Keratinocyte (primary cell): ENCODE data around the gene IGSF8. TPM values are rescaled to one million over a fixed set of nuclear protein-coding genes. Genes with fewer than 3 reads are reported as not detected.
"Not testable (repeated sequence)": the region's sequence is repeated elsewhere in the genome, so short reads cannot be mapped to it uniquely, and the experiment has no call there.

Experiments
- DNase-seq: peaks from one replicate; pipeline ENCODE4 v3.0.0-alpha.2; 2011; ENCODE audit warnings: low read depth, missing footprints, low spot score
- FAIRE-seq: peaks from 2 replicates; lab custom pipeline; 2011; peaks lifted over from hg19 to GRCh38; lab: Jason Lieb, UNC
- H2AFZ ChIP-seq: 2 replicates; pipeline ENCODE4 v1.6.0; 2012; ENCODE audit warnings: low read length, control low read depth, inconsistent platforms; ENCODE audit not compliant: control insufficient read depth
- H3K27ac ChIP-seq: 2 replicates; pipeline ENCODE4 v1.5.1; 2011; ENCODE audit warnings: low read length; ENCODE audit not compliant: control insufficient read depth, insufficient read depth
- H3K27me3 ChIP-seq: 3 replicates; pipeline ENCODE4 v1.6.0; 2011; ENCODE audit warnings: low read length; ENCODE audit not compliant: control insufficient read depth, insufficient read depth; ENCODE audit errors: extremely low read depth
- H3K36me3 ChIP-seq, 2 experiments: 2 replicates in 1 of 2; 3 replicates in 1 of 2; pipeline ENCODE4 v1.5.1; 2011; ENCODE audit warnings: low read length in 2 of 2, mild to moderate bottlenecking in 1 of 2; ENCODE audit not compliant: control insufficient read depth in 2 of 2, insufficient read depth in 2 of 2; ENCODE audit errors: extremely low read depth in 1 of 2
- H3K4me1 ChIP-seq: 3 replicates; pipeline ENCODE4 v1.5.1; 2011; ENCODE audit warnings: low read length; ENCODE audit not compliant: control insufficient read depth, insufficient read depth; ENCODE audit errors: extremely low read depth
- H3K4me2 ChIP-seq: 3 replicates; pipeline ENCODE4 v1.6.0; 2011; ENCODE audit warnings: low read depth, low read length; ENCODE audit not compliant: control insufficient read depth, insufficient read depth; ENCODE audit errors: extremely low read depth
- H3K4me3 ChIP-seq, 3 experiments: fragments of 200-600 bp in 1 of 3; sonication (generic) in 1 of 3; 2 replicates in 2 of 3; 3 replicates in 1 of 3; pipeline ENCODE4 v1.5.1; 2011 to 2016; ENCODE audit warnings: low read length in 3 of 3, mild to moderate bottlenecking in 3 of 3, control low read depth in 2 of 3, inconsistent platforms in 1 of 3, low read depth in 1 of 3, mixed read lengths in 1 of 3, mixed run types in 1 of 3, moderate library complexity in 1 of 3; ENCODE audit not compliant: control insufficient read depth in 2 of 3, insufficient read depth in 2 of 3; ENCODE audit errors: extremely low read depth in 1 of 3
- H3K79me2 ChIP-seq: 2 replicates; pipeline ENCODE4 v1.6.0; 2012; ENCODE audit warnings: low read length; ENCODE audit not compliant: control insufficient read depth, insufficient read depth
- H3K9ac ChIP-seq: 3 replicates; pipeline ENCODE4 v1.6.0; 2011; ENCODE audit warnings: low read length; ENCODE audit not compliant: control insufficient read depth, insufficient read depth; ENCODE audit errors: extremely low read depth
- H3K9me1 ChIP-seq: 3 replicates; pipeline ENCODE4 v1.6.0; 2011; ENCODE audit warnings: low read length; ENCODE audit not compliant: control insufficient read depth, insufficient read depth; ENCODE audit errors: extremely low read depth
- H3K9me3 ChIP-seq: 2 replicates; pipeline ENCODE4 v1.5.1; 2012; ENCODE audit warnings: low read depth, low read length; ENCODE audit not compliant: control insufficient read depth
- H4K20me1 ChIP-seq: 3 replicates; pipeline ENCODE4 v1.6.0; 2011; ENCODE audit warnings: low read length; ENCODE audit not compliant: control insufficient read depth, insufficient read depth; ENCODE audit errors: extremely low read depth
- CTCF ChIP-seq, 3 experiments: IDR thresholded peaks in 1 of 3; conservative IDR thresholded peaks in 1 of 3; optimal IDR thresholded peaks in 1 of 3; 2 replicates in 2 of 3; 3 replicates in 1 of 3; pipeline versions ENCODE3 to v1.5.1; 2011; ENCODE audit warnings: low read length in 3 of 3, mild to moderate bottlenecking in 3 of 3, moderate library complexity in 2 of 3, control low read depth in 1 of 3, inconsistent platforms in 1 of 3; ENCODE audit not compliant: insufficient read depth in 2 of 3; ENCODE audit errors: extremely low read depth in 1 of 3
- EZH2 ChIP-seq: IDR thresholded peaks from one replicate; pipeline ENCODE4 v1.6.1; 2012; ENCODE audit warnings: inconsistent platforms, mild to moderate bottlenecking, low read length, moderate library complexity
- dilution Hi-C: fragments of 300-500 bp; cut with MboI; formaldehyde crosslinking; loops from one replicate; pipeline ENCODE4 v1.7.0; 2020; ENCODE audit warnings: low sequenced_read_pairs; ENCODE audit not compliant: extremely low pct_ligation_motif_present
- polyA plus RNA-seq, 5 experiments: library from polyadenylated mRNA; depleted of rRNA in 3 of 5; stranded (reverse) in 3 of 5; stranded (forward) in 1 of 5; unstranded in 1 of 5; fragments of >200 nt; gene quantifications; 1 replicate in 1 of 5; 2 replicates in 3 of 5; 3 replicates in 1 of 5; pipeline versions ENCODE4 v1.2.1 to v1.2.3, GENCODE V29; 2011 to 2012; ENCODE audit warnings: missing spikeins in 2 of 5, low read depth in 1 of 5, low replicate concordance in 1 of 5

The IGSF8 gene
- polyA plus RNA-seq, 1 donor (not counting 4 experiments of a cell fraction or from before 2014, with no cell fraction given), result 16.5 TPM

- Histone ChIP-seq H4K20me1 (no peaks in the 10 kb centered on the region), H3K9me1 (no peaks in the 10 kb centered on the region), H3K27ac (no peak overlapping the region), H2AFZ (no peak overlapping the region), H3K79me2 (no peaks in the 10 kb centered on the region), H3K4me3 (no peak overlapping the region), H3K9ac (no peak overlapping the region), H3K36me3 (no peaks in the 10 kb centered on the region), H3K4me2 (no peak overlapping the region), H3K9me3 (no peaks in the 10 kb centered on the region), H3K4me1 (no peaks in the 10 kb centered on the region), H3K27me3 (peaks cover 38% of the 10 kb centered on the region)
- no peak for TF ChIP-seq EZH2
- TF ChIP-seq CTCF (optimal IDR thresholded peaks at IDR 0.05 in 1 of 3, IDR thresholded peaks at IDR 0.05 in 1 of 3, conservative IDR thresholded peaks at IDR 0.05 in 1 of 3; ENCODE audit: extremely low read depth in 1 of 3, insufficient read depth in 2 of 3, low read length in 3 of 3), result no peak
- no peak for DNase-seq
- dilution Hi-C loops, result no loop called here
- no peak for FAIRE-seq
Observed at GRCh38 chr1:160052936-160053335, 45.5 kb downstream of the IGSF8 start.

GRCh38 chr1:160050619-160051018 is 47.8 kb downstream of the IGSF8 start:
- Histone ChIP-seq H2AFZ (no peak overlapping the region), H3K27ac (no peak overlapping the region), H3K4me1 (no peaks in the 10 kb centered on the region), H3K9me3 (no peaks in the 10 kb centered on the region), H4K20me1 (no peaks in the 10 kb centered on the region), H3K36me3 (no peaks in the 10 kb centered on the region), H3K27me3 (peaks cover 42% of the 10 kb centered on the region), H3K4me3 (no peak overlapping the region), H3K4me2 (no peak overlapping the region), H3K9ac (no peak overlapping the region), H3K9me1 (no peaks in the 10 kb centered on the region), H3K79me2 (no peaks in the 10 kb centered on the region)
- no peak for FAIRE-seq
- DNase-seq, result no peak
- no peak for TF ChIP-seq EZH2
- TF ChIP-seq CTCF (optimal IDR thresholded peaks at IDR 0.05 in 1 of 3, IDR thresholded peaks at IDR 0.05 in 1 of 3, conservative IDR thresholded peaks at IDR 0.05 in 1 of 3; ENCODE audit: extremely low read depth in 1 of 3, insufficient read depth in 2 of 3, low read length in 3 of 3), result no peak
- dilution Hi-C loops, result no loop called here

- dilution Hi-C loops, H3K27ac ChIP-seq, FAIRE-seq, H3K4me2 ChIP-seq, H3K36me3 ChIP-seq, DNase-seq, H3K9me3 ChIP-seq, H3K79me2 ChIP-seq, H3K9me1 ChIP-seq, H3K4me1 ChIP-seq, H3K9ac ChIP-seq, H3K4me3 ChIP-seq, H4K20me1 ChIP-seq, H2AFZ ChIP-seq: not testable (repeated sequence)
- peaks cover 39% of the 10 kb centered on the region for H3K27me3 ChIP-seq
Observed at GRCh38 chr1:160050182-160050581, 48.2 kb downstream of the IGSF8 start.
